Dermis blood vessel endothelial cell (primary cell): ENCODE measurements around the gene ZBP1. TPM values are rescaled to one million over a fixed set of nuclear protein-coding genes. Genes with fewer than 3 reads are reported as not detected.

Experiments used
- DNase-seq: peaks from one replicate; pipeline ENCODE4 v3.0.0; 2010
- total RNA-seq: library from RNA; depleted of rRNA; stranded (reverse); fragments of >200 nt; gene quantifications from 2 replicates; pipeline ENCODE4 v1.2.3, GENCODE V29; 2014

Gene ZBP1, protein sequence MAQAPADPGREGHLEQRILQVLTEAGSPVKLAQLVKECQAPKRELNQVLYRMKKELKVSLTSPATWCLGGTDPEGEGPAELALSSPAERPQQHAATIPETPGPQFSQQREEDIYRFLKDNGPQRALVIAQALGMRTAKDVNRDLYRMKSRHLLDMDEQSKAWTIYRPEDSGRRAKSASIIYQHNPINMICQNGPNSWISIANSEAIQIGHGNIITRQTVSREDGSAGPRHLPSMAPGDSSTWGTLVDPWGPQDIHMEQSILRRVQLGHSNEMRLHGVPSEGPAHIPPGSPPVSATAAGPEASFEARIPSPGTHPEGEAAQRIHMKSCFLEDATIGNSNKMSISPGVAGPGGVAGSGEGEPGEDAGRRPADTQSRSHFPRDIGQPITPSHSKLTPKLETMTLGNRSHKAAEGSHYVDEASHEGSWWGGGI
- not detected in 2 replicates for total RNA-seq

DNA sequence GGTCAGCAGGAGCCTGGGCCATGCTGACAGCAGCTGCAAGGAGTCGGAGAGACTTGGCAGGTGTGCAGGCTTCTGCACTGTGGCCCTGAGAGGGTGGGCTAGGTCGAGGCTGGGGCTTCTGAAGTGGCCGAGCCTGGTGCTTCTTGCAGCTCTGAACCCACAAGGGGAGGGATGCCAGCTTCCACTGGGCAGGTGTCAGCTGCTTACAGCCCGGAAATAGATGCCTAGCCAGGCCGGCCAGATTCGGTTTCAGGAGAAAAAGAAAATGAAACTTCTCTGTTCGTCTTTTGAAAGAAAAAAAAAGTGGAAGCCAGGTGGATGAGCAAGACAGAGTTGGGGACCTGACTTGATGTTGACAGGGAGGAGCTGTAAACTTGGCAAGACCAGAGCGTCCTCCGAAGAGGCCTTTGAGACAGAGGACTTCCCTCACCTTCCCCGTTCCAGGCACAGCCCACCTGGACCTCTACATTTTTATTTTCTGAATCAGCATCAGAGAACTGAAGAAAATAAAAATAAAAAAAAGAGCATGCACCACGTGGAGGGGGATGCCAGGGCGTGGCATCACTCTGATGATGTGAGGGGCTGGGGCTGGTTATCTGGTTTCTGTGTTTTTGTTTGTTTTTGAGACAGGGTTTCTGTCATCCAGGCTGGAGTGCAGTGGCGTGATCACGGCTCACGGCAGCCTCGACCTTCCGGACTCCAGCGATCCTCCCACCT lies at the start of gene ZBP1:
Gene ZBP1 (minus strand): TSS at position 153 of the 717 bp plus-strand sequence. CDS start 131 bp downstream, at position 22.
- DNase-seq = no peak

DNA sequence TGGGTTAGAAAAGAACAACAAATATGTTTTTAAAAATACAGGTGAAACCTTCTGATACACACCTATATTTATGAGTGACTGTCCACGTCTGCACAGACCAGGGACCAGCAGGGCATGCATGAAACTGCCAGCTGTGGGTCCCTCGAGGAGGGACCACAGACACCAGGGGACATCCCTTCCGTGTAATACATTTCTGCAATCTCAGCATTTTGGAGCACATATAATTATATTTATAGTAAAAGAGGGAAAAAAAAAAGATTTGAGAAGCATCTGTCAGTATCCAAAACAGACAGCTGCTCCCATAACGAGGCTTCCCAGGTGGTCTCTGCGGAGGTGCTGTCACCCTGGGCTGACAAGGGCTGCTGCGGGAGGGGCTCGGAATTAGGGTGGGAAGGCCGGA lies 49.4 kb upstream of the ZBP1 start:
- no peak for DNase-seq

GRCh38 chr20:57667924-57668782 lies 47.9 kb upstream of the ZBP1 start:
- no peak for DNase-seq

DNA sequence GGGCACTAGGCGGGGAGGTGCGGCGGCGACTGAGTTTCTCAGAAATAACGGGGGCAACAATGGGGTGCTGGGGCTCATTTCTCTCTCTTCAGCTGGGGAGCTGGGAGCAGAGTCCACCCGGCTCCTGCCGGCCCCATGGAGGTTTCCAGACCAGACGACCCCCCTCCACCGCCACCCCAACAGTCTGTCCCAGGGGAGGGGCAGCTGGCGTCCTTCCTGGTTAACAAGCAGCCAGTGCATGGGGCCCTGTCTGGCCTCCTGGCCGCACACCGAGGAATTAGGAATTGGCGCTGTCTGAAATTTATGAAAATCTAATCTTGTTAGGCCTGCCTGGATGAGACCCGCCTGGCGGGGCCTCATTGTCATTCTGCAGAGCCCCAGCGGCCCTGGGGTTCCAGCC lies 47.2 kb upstream of the ZBP1 start:
- no peak for DNase-seq

DNA sequence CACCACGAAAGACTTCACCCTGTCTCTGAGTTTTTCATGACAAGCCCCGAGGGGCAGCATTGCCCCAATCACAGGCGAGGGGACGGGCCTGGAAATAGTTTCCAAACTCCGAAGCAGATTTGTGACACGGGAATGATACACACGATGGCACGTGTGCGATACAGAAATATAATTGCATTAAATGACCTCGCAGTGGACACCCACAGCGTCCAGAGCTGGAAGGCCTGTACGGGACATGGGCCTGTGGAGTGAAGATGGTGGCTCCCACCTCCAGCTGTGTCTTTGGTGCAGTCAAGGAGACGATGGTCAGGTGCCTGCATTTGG lies 46.6 kb upstream of the ZBP1 start:
- no peak for DNase-seq

GRCh38 chr20:57666106-57666833 lies 46.0 kb upstream of the ZBP1 start:
- no peak for DNase-seq

DNA sequence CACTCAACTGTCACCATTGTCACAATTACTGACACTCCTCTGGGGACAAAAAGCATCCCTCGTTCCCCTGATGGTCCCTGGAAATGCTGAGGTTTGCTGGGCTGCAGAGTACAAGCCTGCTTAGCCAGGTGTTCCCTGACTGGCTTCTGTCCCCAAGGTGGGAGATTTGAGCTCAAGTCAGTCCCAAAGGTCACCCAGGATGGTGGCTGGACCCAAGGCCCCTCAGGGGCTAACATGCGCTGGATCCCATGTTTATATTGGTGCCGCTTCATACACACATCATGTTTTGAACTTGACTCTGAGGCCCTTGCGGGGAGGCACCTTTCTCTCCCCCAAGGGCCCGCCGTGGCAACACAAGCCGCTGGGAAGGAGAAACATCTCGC lies 45.4 kb upstream of the ZBP1 start:
- no peak for DNase-seq

GRCh38 chr20:57664924-57665588 lies 44.8 kb upstream of the ZBP1 start:
- no peak for DNase-seq

GRCh38 chr20:57664476-57664875 lies 44.2 kb upstream of the ZBP1 start:
- DNase-seq = no peak

- DNase-seq = no peak
Measured at GRCh38 chr20:57663681-57664451, 43.6 kb upstream of the ZBP1 start.

GRCh38 chr20:57663241-57663640 lies 43.0 kb upstream of the ZBP1 start:
- DNase-seq = no peak

- no peak for DNase-seq
Measured at GRCh38 chr20:57662456-57663240, 42.4 kb upstream of the ZBP1 start.

GRCh38 chr20:57661746-57662455 lies 41.7 kb upstream of the ZBP1 start:
- DNase-seq = no peak

DNA sequence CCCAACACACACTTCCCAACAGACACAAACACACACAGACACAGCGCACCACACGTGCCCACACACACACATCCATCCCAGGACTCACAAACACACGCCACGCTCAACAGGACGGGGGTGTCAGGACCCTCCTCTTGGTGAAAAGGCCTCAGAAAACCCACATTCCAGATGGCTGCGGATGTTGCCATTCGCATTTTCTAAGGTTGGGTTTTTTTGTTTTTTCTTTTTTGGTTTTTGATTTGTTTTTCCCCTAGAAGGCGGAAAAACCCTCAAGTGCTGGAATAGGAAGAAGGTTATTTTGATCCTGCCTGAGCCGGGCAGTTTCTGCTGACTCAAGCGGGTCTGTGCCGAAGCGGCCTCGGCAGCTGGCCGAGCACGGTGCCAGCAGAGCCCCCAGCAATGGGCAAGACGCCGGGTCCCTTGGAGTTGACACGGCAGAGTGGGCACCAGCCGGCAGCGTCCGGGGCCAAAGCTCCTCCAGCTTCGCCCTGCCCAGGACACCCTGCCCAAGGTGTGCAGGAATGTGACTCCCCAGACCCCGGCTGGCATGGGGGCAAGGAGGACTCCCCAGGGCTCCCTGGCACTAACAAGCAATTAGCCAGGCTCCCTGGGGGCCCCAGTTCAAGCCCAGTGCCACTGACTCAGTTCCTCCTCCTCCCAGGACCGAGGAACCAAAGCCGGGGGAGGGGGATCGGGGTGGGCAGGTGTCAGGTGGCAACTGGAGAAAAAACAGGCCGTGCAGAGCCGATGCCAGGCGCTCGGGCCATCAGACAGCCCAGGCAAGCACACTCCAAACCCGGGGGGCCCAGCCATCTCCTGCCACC lies 40.9 kb upstream of the ZBP1 start:
- DNase-seq = no peak

GRCh38 chr20:57660181-57660921 lies 40.1 kb upstream of the ZBP1 start:
- no peak for DNase-seq

DNA sequence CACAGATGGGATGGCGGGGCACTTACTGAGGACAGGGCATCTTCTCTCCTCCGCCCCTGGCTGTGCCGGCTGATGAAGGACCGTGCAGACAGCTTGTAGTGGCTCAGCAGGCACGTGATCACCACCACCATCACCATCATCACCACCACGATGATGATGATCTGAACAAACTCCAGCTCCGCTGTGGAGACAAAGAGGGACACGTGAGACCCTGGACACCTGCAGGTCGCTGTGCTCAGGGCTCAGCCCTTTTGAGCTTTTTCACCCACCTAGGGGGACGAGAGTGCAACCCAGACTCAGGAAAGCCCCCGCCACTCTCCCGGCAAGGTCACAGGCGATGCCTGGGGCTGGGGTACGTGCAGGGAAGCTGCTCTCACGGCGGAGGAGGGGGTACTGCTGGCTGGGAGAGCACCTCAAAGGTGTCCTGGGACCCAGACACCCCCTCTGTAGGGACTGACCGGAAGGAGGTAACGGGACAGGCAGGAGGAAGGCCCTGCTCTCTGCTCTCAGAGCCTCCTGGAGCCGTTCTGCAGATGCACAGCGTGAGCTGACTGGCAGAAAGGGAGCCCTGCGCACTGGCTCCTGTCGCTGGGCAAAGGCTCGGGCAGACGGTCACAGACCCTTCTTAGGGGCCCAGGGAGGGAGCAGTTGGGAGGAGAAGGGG lies 39.4 kb upstream of the ZBP1 start:
- no peak for DNase-seq

- DNase-seq = no peak
Measured at GRCh38 chr20:57658833-57659516, 38.7 kb upstream of the ZBP1 start.
